Heart left ventricle (tissue), 16 donors: ENCODE data around the gene FABP1. TPM values are rescaled to one million over a fixed set of nuclear protein-coding genes. Genes with fewer than 3 reads are reported as not detected.

Experiments used
- ATAC-seq, 4 donors: fragments of 200-7000 bp; cut with Tn5 transposase; one replicate each; pipeline ENCODE4 v1.9.1; 2020 to 2022; ENCODE audit warnings: moderate library complexity in 4 of 4, mild to moderate bottlenecking in 3 of 4, moderate number of reproducible peaks in 1 of 4
- DNase-seq, 5 donors: peaks; one replicate each; pipeline ENCODE4 v3.0.0-alpha.2; 2020
- H3K27ac ChIP-seq, 12 donors: fragments of 200-600 bp; sonication (generic) in 4 of 12; one replicate each; pipeline versions ENCODE4 v1.5.0 to v1.8.0; 2016 to 2022; ENCODE audit warnings: mild to moderate bottlenecking in 2 of 12
- H3K27me3 ChIP-seq, 9 donors: fragments of 200-600 bp; sonication (generic) in 2 of 9; one replicate each; pipeline versions ENCODE4 v1.5.1 to v1.8.0; 2016 to 2022; ENCODE audit warnings: mild to moderate bottlenecking in 3 of 9
- H3K36me3 ChIP-seq, 9 donors: fragments of 200-600 bp; sonication (generic) in 2 of 9; one replicate each; pipeline versions ENCODE4 v1.5.0 to v1.8.0; 2018 to 2022; ENCODE audit warnings: mild to moderate bottlenecking in 2 of 9
- H3K4me1 ChIP-seq, 12 donors: fragments of 200-600 bp; sonication (generic) in 4 of 12; one replicate each; pipeline versions ENCODE4 v1.5.0 to v1.8.0; 2016 to 2022; ENCODE audit warnings: mild to moderate bottlenecking in 3 of 12
- H3K4me3 ChIP-seq, 12 donors: fragments of 200-600 bp; sonication (generic) in 4 of 12; one replicate each; pipeline versions ENCODE4 v1.5.0 to v1.8.0; 2017 to 2022; ENCODE audit warnings: mild to moderate bottlenecking in 9 of 12, moderate library complexity in 4 of 12
- H3K9me3 ChIP-seq, 12 donors: fragments of 200-600 bp; sonication (generic) in 4 of 12; one replicate each; pipeline versions ENCODE4 v1.5.0 to v1.8.0; 2016 to 2022; ENCODE audit warnings: mild to moderate bottlenecking in 1 of 12
- CTCF ChIP-seq, 12 donors: fragments of 200-600 bp; sonication (generic) in 4 of 12; IDR thresholded peaks; one replicate each; pipeline versions ENCODE4 v1.5.0 to v1.8.0; 2018 to 2022; ENCODE audit warnings: antibody characterized with exemption in 12 of 12, mild to moderate bottlenecking in 5 of 12
- POLR2A ChIP-seq, 2 donors: fragments of 450-650 bp; IDR thresholded peaks; one replicate each; pipeline ENCODE4 v1.6.1; 2017; ENCODE audit warnings: antibody characterized with exemption in 2 of 2, mild to moderate bottlenecking in 2 of 2, moderate library complexity in 2 of 2
- WGBS, 4 donors: extraction: QIAGEN DNeasy Blood & Tissue Kit in 2 of 4; methylation state at CpG; one replicate each; pipeline versions ENCODE4 v1.1.5 to v1.1.7; 2013 to 2018; 5-methylcytosine and 5-hydroxymethylcytosine counted together
- intact Hi-C, 10 donors: fragments of 100-400 bp; cut with DNase I; formaldehyde crosslinking; loops; one replicate each; pipeline versions ENCODE4 v1.11.1 to v1.14.2; 2022
- polyA plus RNA-seq, 2 donors: library from polyadenylated mRNA; stranded (reverse); fragments of 200-250 nt; gene quantifications; one replicate each; pipeline ENCODE4 v1.2.3, GENCODE V29; 2013
- total RNA-seq, 9 donors: library from RNA; depleted of rRNA in 2 of 9; stranded (reverse); fragments of >200 nt in 2 of 9; fragmentation: NEBNext Ultra II Directional in 3 of 9; extraction: Animal tissue kit (Norgen Biotek cat#: 25700) in 3 of 9; gene quantifications; one replicate each; pipeline versions ENCODE4 v1.1.0 to v1.2.4, GENCODE V29; 2016 to 2023
- donor health status: ischemic (EF 13 %, LVEDD 7.1; RV severe dilation, severe dysfunction).
- donor health status: healthy with polysubstance abuse.
- donor health status: DM: no; HTN: yes; CAD: no.
- donor health status: DM: no; HTN: no; CAD: no.
- donor health status: ischemic (EF 25% LVEDD 6.9; RV normal size, moderate dysfunction).
- donor health status: ischemic (EF 25% LVEDD 5.7; RV mildly dilated, moderate dysfunction).
- donor health status: healthy.
- donor health status: DM: yes; HTN: yes; CAD: no.
- donor health status: ischemic (EF 35%, LVEDD 5.7; RV mildly dilated, moderate dysfunction).
- donor health status: nonischemic (EF 11% LVEDD 7.7; RV severe dilation, severe dysfunction).
- donor health status: DM: yes; HTN: yes; CAD: no.
- donor health status: PGD.
- donor health status: ischemic (EF 29% LVEDD 5.4; RV normal size, mild dysfunction).
- donor health status: nonischemic (EF 23%, LVEDD 6.1; RV moderate dilation, normal function).

The FABP1 gene
- total and polyA plus RNA-seq, 11 donors = 0.99 to 1.2 TPM; not detected in 9

GRCh38 chr2:88127638-88127887 is 299 bp downstream of the FABP1 start:
- no peaks in the 10 kb centered on the region for H3K9me3 ChIP-seq
- H3K4me1 ChIP-seq = no peaks in the 10 kb centered on the region
- 64 to 70% (median 68%) methylated on average over 1 of the region's 1 CpG for WGBS, 4 donors
- ATAC-seq = no peak
- TF ChIP-seq POLR2A (IDR thresholded peaks at IDR 0.05) (no peak), CTCF (IDR thresholded peaks at IDR 0.05) (no peak)
- DNase-seq = no peak
- no peak overlapping the region for H3K27ac ChIP-seq
- H3K4me3 ChIP-seq = no peak overlapping the region
- H3K36me3 ChIP-seq = no peaks in the 10 kb centered on the region
- intact Hi-C loops = no loop called here
- no peaks in the 10 kb centered on the region for H3K27me3 ChIP-seq

GRCh38 chr2:88126772-88127637 is 857 bp downstream of the FABP1 start:
- H3K27ac ChIP-seq = no peak overlapping the region
- no peak for TF ChIP-seq CTCF (IDR thresholded peaks at IDR 0.05)
- TF ChIP-seq POLR2A (IDR thresholded peaks at IDR 0.05) = no peak
- no peaks in the 10 kb centered on the region for H3K27me3 ChIP-seq
- H3K9me3 ChIP-seq = no peaks in the 10 kb centered on the region
- no peak for DNase-seq
- no peak overlapping the region for H3K4me3 ChIP-seq
- H3K36me3 ChIP-seq = no peaks in the 10 kb centered on the region
- intact Hi-C loops = no loop called here
- no peak for ATAC-seq
- 87 to 94% (median 91%) methylated on average over 3 of the region's 3 CpGs for WGBS, 4 donors
- H3K4me1 ChIP-seq = no peaks in the 10 kb centered on the region

GRCh38 chr2:88125924-88126771 is 1.7 kb downstream of the FABP1 start:
- Histone ChIP-seq H3K4me3 (no peak overlapping the region), H3K4me1 (no peaks in the 10 kb centered on the region), H3K27ac (no peak overlapping the region), H3K27me3 (no peaks in the 10 kb centered on the region), H3K9me3 (no peaks in the 10 kb centered on the region), H3K36me3 (no peaks in the 10 kb centered on the region)
- no peak for TF ChIP-seq POLR2A (IDR thresholded peaks at IDR 0.05)
- no peak for TF ChIP-seq CTCF (IDR thresholded peaks at IDR 0.05)
- 78 to 83% (median 79%) methylated on average over 11 of the region's 11 CpGs for WGBS, 4 donors
- no peak for DNase-seq
- intact Hi-C loops = no loop called here
- no peak for ATAC-seq

- ATAC-seq (no peak), DNase-seq (no peak)
- H3K27me3 ChIP-seq = no peaks in the 10 kb centered on the region
- TF ChIP-seq CTCF (IDR thresholded peaks at IDR 0.05) = no peak
- no peak overlapping the region for H3K27ac ChIP-seq
- H3K9me3 ChIP-seq = no peaks in the 10 kb centered on the region
- no peaks in the 10 kb centered on the region for H3K4me1 ChIP-seq
- WGBS, 4 donors = 65 to 86% (median 76%) methylated on average over 3 of the region's 3 CpGs
- intact Hi-C loops = no loop called here
- no peak overlapping the region for H3K4me3 ChIP-seq
- no peaks in the 10 kb centered on the region for H3K36me3 ChIP-seq
Measured at GRCh38 chr2:88125344-88125923, 2.4 kb downstream of the FABP1 start.
